Measurements from ENCODE around the gene OPRM1.

DNA sequence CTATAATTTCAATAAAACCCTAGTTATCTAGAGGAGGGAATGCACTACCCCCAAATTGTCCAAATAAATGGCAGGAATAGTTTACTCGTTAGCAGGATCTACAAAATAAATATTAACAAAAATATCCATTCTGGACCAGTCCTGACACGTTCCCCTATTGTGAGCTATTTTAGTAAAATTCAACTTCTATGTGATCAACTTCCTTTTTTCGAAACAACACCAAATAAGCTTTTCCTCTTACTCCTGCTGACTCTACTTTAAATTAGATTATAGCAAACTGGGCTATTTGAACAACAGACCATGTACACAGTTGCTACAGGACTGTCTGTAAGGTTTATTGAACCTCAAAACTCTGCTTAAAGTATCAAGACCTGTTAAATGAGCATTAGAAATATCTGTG, 163.3 kb downstream of the OPRM1 start:
- no peak for TF ChIP-seq EZH2 (IDR thresholded peaks at IDR 0.05; ENCODE audit: borderline replicate concordance, insufficient read depth, low read depth, low read length, poor library complexity, severe bottlenecking)
- TF ChIP-seq, protein P1, sequence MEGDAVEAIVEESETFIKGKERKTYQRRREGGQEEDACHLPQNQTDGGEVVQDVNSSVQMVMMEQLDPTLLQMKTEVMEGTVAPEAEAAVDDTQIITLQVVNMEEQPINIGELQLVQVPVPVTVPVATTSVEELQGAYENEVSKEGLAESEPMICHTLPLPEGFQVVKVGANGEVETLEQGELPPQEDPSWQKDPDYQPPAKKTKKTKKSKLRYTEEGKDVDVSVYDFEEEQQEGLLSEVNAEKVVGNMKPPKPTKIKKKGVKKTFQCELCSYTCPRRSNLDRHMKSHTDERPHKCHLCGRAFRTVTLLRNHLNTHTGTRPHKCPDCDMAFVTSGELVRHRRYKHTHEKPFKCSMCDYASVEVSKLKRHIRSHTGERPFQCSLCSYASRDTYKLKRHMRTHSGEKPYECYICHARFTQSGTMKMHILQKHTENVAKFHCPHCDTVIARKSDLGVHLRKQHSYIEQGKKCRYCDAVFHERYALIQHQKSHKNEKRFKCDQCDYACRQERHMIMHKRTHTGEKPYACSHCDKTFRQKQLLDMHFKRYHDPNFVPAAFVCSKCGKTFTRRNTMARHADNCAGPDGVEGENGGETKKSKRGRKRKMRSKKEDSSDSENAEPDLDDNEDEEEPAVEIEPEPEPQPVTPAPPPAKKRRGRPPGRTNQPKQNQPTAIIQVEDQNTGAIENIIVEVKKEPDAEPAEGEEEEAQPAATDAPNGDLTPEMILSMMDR (IDR thresholded peaks at IDR 0.05) = no peak
